Heart left ventricle (tissue), 16 donors: Measurements from ENCODE around the gene CENPP. TPM values are rescaled to one million over a fixed set of nuclear protein-coding genes. Genes with fewer than 3 reads are reported as not detected.

ENCODE experiments used
- ATAC-seq, 4 donors: fragments of 200-7000 bp; cut with Tn5 transposase; one replicate each; pipeline ENCODE4 v1.9.1; 2020 to 2022; ENCODE audit warnings: moderate library complexity in 4 of 4, mild to moderate bottlenecking in 3 of 4, moderate number of reproducible peaks in 1 of 4
- DNase-seq, 5 donors: peaks; one replicate each; pipeline ENCODE4 v3.0.0-alpha.2; 2020
- H3K27ac ChIP-seq, 12 donors: fragments of 200-600 bp; sonication (generic) in 4 of 12; one replicate each; pipeline versions ENCODE4 v1.5.0 to v1.8.0; 2016 to 2022; ENCODE audit warnings: mild to moderate bottlenecking in 2 of 12
- H3K27me3 ChIP-seq, 9 donors: fragments of 200-600 bp; sonication (generic) in 2 of 9; one replicate each; pipeline versions ENCODE4 v1.5.1 to v1.8.0; 2016 to 2022; ENCODE audit warnings: mild to moderate bottlenecking in 3 of 9
- H3K36me3 ChIP-seq, 9 donors: fragments of 200-600 bp; sonication (generic) in 2 of 9; one replicate each; pipeline versions ENCODE4 v1.5.0 to v1.8.0; 2018 to 2022; ENCODE audit warnings: mild to moderate bottlenecking in 2 of 9
- H3K4me1 ChIP-seq, 12 donors: fragments of 200-600 bp; sonication (generic) in 4 of 12; one replicate each; pipeline versions ENCODE4 v1.5.0 to v1.8.0; 2016 to 2022; ENCODE audit warnings: mild to moderate bottlenecking in 3 of 12
- H3K4me3 ChIP-seq, 12 donors: fragments of 200-600 bp; sonication (generic) in 4 of 12; one replicate each; pipeline versions ENCODE4 v1.5.0 to v1.8.0; 2017 to 2022; ENCODE audit warnings: mild to moderate bottlenecking in 9 of 12, moderate library complexity in 4 of 12
- H3K9me3 ChIP-seq, 12 donors: fragments of 200-600 bp; sonication (generic) in 4 of 12; one replicate each; pipeline versions ENCODE4 v1.5.0 to v1.8.0; 2016 to 2022; ENCODE audit warnings: mild to moderate bottlenecking in 1 of 12
- POLR2A ChIP-seq, 2 donors: fragments of 450-650 bp; IDR thresholded peaks; one replicate each; pipeline ENCODE4 v1.6.1; 2017; ENCODE audit warnings: antibody characterized with exemption in 2 of 2, mild to moderate bottlenecking in 2 of 2, moderate library complexity in 2 of 2
- WGBS, 4 donors: extraction: QIAGEN DNeasy Blood & Tissue Kit in 2 of 4; methylation state at CpG; one replicate each; pipeline versions ENCODE4 v1.1.5 to v1.1.7; 2013 to 2018; 5-methylcytosine and 5-hydroxymethylcytosine counted together
- intact Hi-C, 10 donors: fragments of 100-400 bp; cut with DNase I; formaldehyde crosslinking; loops; one replicate each; pipeline versions ENCODE4 v1.11.1 to v1.14.2; 2022
- polyA plus RNA-seq, 2 donors: library from polyadenylated mRNA; stranded (reverse); fragments of 200-250 nt; gene quantifications; one replicate each; pipeline ENCODE4 v1.2.3, GENCODE V29; 2013
- total RNA-seq, 9 donors: library from RNA; depleted of rRNA in 2 of 9; stranded (reverse); fragments of >200 nt in 2 of 9; fragmentation: NEBNext Ultra II Directional in 3 of 9; extraction: Animal tissue kit (Norgen Biotek cat#: 25700) in 3 of 9; gene quantifications; one replicate each; pipeline versions ENCODE4 v1.1.0 to v1.2.4, GENCODE V29; 2016 to 2023
- TF ChIP-seq, protein P1 (sequence below), 12 donors: fragments of 200-600 bp; sonication (generic) in 4 of 12; IDR thresholded peaks; one replicate each; pipeline versions ENCODE4 v1.5.0 to v1.8.0; 2018 to 2022; ENCODE audit warnings: antibody characterized with exemption in 12 of 12, mild to moderate bottlenecking in 5 of 12
- donor health status: ischemic (EF 13 %, LVEDD 7.1; RV severe dilation, severe dysfunction).
- donor health status: healthy with polysubstance abuse.
- donor health status: DM: no; HTN: yes; CAD: no.
- donor health status: DM: no; HTN: no; CAD: no.
- donor health status: ischemic (EF 25% LVEDD 6.9; RV normal size, moderate dysfunction).
- donor health status: ischemic (EF 25% LVEDD 5.7; RV mildly dilated, moderate dysfunction).
- donor health status: healthy.
- donor health status: DM: yes; HTN: yes; CAD: no.
- donor health status: ischemic (EF 35%, LVEDD 5.7; RV mildly dilated, moderate dysfunction).
- donor health status: nonischemic (EF 11% LVEDD 7.7; RV severe dilation, severe dysfunction).
- donor health status: DM: yes; HTN: yes; CAD: no.
- donor health status: PGD.
- donor health status: ischemic (EF 29% LVEDD 5.4; RV normal size, mild dysfunction).
- donor health status: nonischemic (EF 23%, LVEDD 6.1; RV moderate dilation, normal function).

CENPP gene
- total and polyA plus RNA-seq, 11 donors, result 1.1 to 5.8 (median 2.4) TPM

DNA sequence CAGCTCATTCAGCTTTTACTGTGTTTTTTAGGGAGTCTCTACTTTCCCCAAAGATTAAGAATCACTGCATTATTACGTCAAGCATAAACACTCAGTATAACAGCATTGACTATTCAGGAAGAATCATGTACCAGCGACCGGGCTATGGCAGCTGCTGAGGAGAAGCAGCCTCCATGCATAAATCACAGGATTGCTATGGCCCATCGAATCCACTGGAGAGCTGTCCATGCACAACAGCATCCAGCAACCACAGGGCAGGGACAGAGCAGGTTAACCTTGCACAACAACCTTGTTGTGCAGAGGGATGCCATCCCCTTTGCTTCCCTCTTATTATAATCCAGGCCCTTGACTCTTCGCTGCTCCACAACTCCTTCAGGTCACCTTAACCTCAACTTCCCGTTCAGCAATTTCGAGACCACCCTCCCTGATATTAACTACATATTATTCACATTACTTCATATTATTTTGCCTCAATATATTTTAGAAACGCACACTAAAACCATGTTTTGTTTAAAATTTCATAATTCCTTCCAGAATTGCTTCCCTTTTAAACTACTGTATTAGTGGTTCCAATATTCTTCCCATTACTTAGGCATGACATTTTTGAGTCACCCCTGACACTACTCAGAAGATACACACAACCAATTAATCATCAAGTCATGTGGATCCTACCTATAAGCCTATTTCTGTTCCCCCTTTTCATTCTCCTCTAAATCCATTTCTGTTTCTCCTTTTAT, 33.2 kb upstream of the CENPP start:
- no peak for TF ChIP-seq POLR2A (IDR thresholded peaks at IDR 0.05)
- TF ChIP-seq, protein P1, sequence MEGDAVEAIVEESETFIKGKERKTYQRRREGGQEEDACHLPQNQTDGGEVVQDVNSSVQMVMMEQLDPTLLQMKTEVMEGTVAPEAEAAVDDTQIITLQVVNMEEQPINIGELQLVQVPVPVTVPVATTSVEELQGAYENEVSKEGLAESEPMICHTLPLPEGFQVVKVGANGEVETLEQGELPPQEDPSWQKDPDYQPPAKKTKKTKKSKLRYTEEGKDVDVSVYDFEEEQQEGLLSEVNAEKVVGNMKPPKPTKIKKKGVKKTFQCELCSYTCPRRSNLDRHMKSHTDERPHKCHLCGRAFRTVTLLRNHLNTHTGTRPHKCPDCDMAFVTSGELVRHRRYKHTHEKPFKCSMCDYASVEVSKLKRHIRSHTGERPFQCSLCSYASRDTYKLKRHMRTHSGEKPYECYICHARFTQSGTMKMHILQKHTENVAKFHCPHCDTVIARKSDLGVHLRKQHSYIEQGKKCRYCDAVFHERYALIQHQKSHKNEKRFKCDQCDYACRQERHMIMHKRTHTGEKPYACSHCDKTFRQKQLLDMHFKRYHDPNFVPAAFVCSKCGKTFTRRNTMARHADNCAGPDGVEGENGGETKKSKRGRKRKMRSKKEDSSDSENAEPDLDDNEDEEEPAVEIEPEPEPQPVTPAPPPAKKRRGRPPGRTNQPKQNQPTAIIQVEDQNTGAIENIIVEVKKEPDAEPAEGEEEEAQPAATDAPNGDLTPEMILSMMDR (IDR thresholded peaks at IDR 0.05), result no peak
- no peaks in the 10 kb centered on the region for H3K9me3 ChIP-seq
- DNase-seq (no peak), ATAC-seq (no peak)
- peak overlapping the region; percentile 41 to 91 (median 72) for H3K4me3 ChIP-seq
- peaks cover 0 to 34% (median 22%) of the 10 kb centered on the region in 12 donors for H3K4me1 ChIP-seq
- peaks cover 0 to 37% (median 26%) of the 10 kb centered on the region in 9 donors for H3K36me3 ChIP-seq
- intact Hi-C loops, result loop anchor here in 5 of 10 donors (2.0 to 10.0 kb wide), 4 partner anchors 148 to 342 kb away; no protein-coding TSS in a partner anchor
- H3K27me3 ChIP-seq, result no peaks in the 10 kb centered on the region
- WGBS, 4 donors, result 65 to 72% (median 68%) methylated on average over 8 of the region's 8 CpGs
- peak overlapping the region in 6 of 12 donors; percentile 51 to 85 (median 80) for H3K27ac ChIP-seq

DNA sequence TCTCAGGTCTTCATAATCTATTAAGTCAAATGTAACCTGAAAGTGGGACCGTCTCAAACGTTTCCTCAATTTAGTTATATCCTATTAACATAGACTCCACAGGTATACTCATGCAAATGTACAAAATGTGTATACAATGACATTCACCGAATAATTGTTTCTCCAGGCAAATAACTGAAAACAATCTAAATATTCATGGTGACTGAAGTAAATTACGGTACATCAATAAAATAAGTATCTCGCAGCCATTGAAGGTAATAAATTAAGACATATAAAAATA, 32.7 kb upstream of the CENPP start:
- ATAC-seq (no peak), DNase-seq (no peak)
- intact Hi-C loops, result loop anchor here in 5 of 10 donors (2.0 to 10.0 kb wide), 4 partner anchors 148 to 342 kb away; no protein-coding TSS in a partner anchor
- Histone ChIP-seq H3K36me3 (peaks cover 0 to 37% (median 26%) of the 10 kb centered on the region in 9 donors), H3K9me3 (no peaks in the 10 kb centered on the region), H3K27ac (peak overlapping the region in 11 of 12 donors; percentile 50 to 85 (median 70)), H3K4me1 (peaks cover 0 to 34% (median 22%) of the 10 kb centered on the region in 12 donors), H3K27me3 (no peaks in the 10 kb centered on the region), H3K4me3 (peak overlapping the region; percentile 41 to 91 (median 72))
- 2 to 4% (median 3%) methylated on average over 5 of the region's 5 CpGs for WGBS, 4 donors
- TF ChIP-seq, protein P1 (IDR thresholded peaks at IDR 0.05), result no peak
- TF ChIP-seq POLR2A (IDR thresholded peaks at IDR 0.05), result no peak

DNA sequence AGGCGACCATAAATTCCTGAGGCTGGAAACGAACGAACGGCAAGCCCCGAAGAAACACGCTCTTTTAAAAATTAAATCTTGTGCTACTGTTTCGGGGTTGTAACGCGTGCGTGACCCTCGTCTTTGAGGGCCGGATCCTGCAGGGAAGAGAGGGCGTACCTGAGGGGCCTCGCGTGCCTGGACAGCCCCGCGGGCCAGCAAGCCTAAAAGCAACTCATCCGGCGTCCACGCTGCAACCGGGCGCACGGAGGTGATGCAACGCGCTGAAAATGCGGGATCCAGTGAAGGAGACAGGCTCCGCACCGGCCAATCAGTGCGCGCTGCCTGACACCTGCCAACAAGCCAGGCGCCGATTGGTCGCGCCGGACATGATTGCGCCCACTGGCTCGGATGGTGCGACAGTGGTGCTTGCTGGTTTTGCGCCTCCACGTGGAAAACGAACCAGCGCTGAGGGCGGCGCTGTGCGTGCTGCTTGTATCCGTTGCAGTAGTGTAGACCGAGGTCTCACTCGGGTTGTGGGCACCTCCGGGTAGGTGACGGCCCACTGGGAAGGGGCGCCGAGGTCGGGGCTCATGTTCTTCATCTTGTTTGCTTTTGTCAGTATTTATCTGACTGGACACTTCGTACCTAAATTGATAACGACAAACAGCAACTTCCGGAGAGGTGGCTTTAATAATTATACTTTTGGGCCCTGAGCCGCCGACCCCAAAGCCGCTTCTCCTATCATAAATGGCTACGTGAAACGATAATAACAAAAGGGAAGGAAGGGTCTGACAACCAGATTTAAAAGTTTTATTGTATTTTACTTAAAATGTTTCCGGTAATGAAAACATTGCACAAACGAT, 32.1 kb upstream of the CENPP start, which contains the start of gene IARS1:
Gene IARS1, minus strand, starts transcription at position 246 of the 845 bp plus-strand sequence. CDS start 4,278 bp downstream, outside the sequence.
- peak; percentile 99 to 100 (median 100) for ATAC-seq
- DNase-seq, result peak; percentile 98 to 99 (median 98)
- intact Hi-C loops, result loop anchor here in 5 of 10 donors (2.0 to 10.0 kb wide), 4 partner anchors 149 to 341 kb away; no protein-coding TSS in a partner anchor

More for the DNA sequence above, 32.1 kb upstream of the CENPP start, which contains the start of gene IARS1:
- H3K4me1 ChIP-seq, result peaks cover 0 to 34% (median 22%) of the 10 kb centered on the region in 12 donors
- TF ChIP-seq, protein P1 (IDR thresholded peaks at IDR 0.05), result peak in 11 of 12 donors; percentile 6 to 65 (median 36)
- peak in 1 of 2 donors; percentile 77 for TF ChIP-seq POLR2A (IDR thresholded peaks at IDR 0.05)
- peak within 1 kb of the TSS in 11 of 12 donors; percentile 51 to 85 (median 71) for H3K27ac ChIP-seq
- peak within 1 kb of the TSS; percentile 41 to 91 (median 72) for H3K4me3 ChIP-seq
- 0 to 1% (median 1%) methylated on average over 42 to 63 of the region's 63 CpGs for WGBS, 4 donors
- no peaks in the 10 kb centered on the region for H3K27me3 ChIP-seq
- H3K36me3 ChIP-seq, result peaks cover 0 to 37% (median 26%) of the 10 kb centered on the region in 9 donors
- H3K9me3 ChIP-seq, result no peaks in the 10 kb centered on the region
